ENCODE data around the gene PML. TPM values are rescaled to one million over a fixed set of nuclear protein-coding genes. Genes with fewer than 3 reads are reported as not detected.

Gene PML
- total and polyA plus RNA-seq, 9 of the 15 experiments (the other 6 are each of a cell fraction or from before 2014, with no cell fraction given) = 5.0 to 50.7 (median 10.1) TPM

DNA sequence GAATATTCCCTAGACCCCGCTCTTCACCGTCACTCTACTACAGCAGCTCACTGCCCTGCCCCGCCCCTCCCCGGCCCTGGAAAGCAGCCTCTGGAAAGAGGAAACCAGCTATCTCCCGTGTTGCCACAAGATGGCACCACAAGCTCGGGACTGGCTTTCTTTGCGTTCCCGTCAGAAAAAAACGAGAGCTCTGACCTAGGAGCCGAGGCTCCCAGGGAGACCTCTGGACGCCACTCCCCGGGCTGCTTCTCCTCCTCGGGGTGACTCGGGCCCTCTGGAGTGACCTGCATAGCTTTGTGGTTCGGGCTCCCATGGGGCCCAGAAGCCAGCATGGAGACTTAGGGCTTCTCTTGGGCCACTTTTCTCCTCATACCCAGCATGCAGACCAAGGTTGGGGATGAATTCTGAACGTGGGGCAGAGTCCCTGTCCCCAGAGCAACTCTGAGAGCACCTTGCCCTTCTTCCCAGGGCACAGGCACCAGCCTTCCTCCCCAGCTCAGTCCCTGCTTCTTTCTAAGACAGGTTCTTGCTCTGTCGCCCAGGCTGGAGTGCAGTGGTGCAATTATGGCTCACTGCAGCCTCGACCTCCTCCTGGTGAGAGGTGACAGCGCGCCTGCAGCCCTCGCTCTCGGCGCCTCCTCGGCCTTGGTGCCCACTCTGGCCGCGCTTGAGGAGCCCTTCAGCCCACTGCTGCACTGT lies 21.4 kb upstream of the PML start (continued):
- TF ChIP-seq, protein P1, sequence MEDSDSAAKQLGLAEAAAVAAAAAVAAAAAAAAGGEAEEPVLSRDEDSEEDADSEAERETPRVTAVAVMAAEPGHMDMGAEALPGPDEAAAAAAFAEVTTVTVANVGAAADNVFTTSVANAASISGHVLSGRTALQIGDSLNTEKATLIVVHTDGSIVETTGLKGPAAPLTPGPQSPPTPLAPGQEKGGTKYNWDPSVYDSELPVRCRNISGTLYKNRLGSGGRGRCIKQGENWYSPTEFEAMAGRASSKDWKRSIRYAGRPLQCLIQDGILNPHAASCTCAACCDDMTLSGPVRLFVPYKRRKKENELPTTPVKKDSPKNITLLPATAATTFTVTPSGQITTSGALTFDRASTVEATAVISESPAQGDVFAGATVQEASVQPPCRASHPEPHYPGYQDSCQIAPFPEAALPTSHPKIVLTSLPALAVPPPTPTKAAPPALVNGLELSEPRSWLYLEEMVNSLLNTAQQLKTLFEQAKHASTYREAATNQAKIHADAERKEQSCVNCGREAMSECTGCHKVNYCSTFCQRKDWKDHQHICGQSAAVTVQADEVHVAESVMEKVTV (CRISPR knock-in tag; IDR thresholded peaks at IDR 0.05) = peak; percentile 78
- TF ChIP-seq ZNF507 (tag; conservative IDR thresholded peaks at IDR 0.05) = no peak
- TF ChIP-seq HNRNPH1 (optimal IDR thresholded peaks at IDR 0.05; ENCODE audit: low read depth, low read length) = no peak
- TF ChIP-seq MAZ (CRISPR knock-in tag; conservative IDR thresholded peaks at IDR 0.05 in 1 of 2, IDR thresholded peaks at IDR 0.05 in 1 of 2) = peak; percentile 61 to 69; a peak in 3 of 4 replicates
- peak; percentile 85 for TF ChIP-seq SPI1 (IDR thresholded peaks at IDR 0.05; ENCODE audit: borderline replicate concordance, low read depth, low read length)
- 0 out of 2 replicates have a peak, but pooled peaks have one; percentile 41 for TF ChIP-seq GABPB1 (CRISPR knock-in tag; IDR thresholded peaks at IDR 0.05)
- TF ChIP-seq, protein P2, sequence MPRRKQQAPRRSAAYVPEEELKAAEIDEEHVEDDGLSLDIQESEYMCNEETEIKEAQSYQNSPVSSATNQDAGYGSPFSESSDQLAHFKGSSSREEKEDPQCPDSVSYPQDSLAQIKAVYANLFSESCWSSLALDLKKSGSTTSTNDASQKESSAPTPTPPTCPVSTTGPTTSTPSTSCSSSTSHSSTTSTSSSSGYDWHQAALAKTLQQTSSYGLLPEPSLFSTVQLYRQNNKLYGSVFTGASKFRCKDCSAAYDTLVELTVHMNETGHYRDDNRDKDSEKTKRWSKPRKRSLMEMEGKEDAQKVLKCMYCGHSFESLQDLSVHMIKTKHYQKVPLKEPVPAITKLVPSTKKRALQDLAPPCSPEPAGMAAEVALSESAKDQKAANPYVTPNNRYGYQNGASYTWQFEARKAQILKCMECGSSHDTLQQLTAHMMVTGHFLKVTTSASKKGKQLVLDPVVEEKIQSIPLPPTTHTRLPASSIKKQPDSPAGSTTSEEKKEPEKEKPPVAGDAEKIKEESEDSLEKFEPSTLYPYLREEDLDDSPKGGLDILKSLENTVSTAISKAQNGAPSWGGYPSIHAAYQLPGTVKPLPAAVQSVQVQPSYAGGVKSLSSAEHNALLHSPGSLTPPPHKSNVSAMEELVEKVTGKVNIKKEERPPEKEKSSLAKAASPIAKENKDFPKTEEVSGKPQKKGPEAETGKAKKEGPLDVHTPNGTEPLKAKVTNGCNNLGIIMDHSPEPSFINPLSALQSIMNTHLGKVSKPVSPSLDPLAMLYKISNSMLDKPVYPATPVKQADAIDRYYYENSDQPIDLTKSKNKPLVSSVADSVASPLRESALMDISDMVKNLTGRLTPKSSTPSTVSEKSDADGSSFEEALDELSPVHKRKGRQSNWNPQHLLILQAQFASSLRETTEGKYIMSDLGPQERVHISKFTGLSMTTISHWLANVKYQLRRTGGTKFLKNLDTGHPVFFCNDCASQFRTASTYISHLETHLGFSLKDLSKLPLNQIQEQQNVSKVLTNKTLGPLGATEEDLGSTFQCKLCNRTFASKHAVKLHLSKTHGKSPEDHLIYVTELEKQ (CRISPR knock-in tag; IDR thresholded peaks at IDR 0.05) = no peak
- peak; percentile 45; the same call in 1 of the 2 replicates for TF ChIP-seq JUND (IDR thresholded peaks at IDR 0.05; ENCODE audit: borderline replicate concordance, low read depth, low read length)
- TF ChIP-seq JUND (tag; IDR thresholded peaks at IDR 0.05; ENCODE audit: borderline replicate concordance, low read depth, low read length) = no peak
- peak; percentile 24; the same call in 1 of the 2 replicates for TF ChIP-seq L3MBTL2 (IDR thresholded peaks at IDR 0.05)
- TF ChIP-seq NFXL1 (CRISPR knock-in tag; IDR thresholded peaks at IDR 0.05) = no peak
- TF ChIP-seq CTBP1 (IDR thresholded peaks at IDR 0.05; ENCODE audit: borderline replicate concordance) = no peak; the same call in 1 of the 2 replicates
- TF ChIP-seq, protein P3, sequence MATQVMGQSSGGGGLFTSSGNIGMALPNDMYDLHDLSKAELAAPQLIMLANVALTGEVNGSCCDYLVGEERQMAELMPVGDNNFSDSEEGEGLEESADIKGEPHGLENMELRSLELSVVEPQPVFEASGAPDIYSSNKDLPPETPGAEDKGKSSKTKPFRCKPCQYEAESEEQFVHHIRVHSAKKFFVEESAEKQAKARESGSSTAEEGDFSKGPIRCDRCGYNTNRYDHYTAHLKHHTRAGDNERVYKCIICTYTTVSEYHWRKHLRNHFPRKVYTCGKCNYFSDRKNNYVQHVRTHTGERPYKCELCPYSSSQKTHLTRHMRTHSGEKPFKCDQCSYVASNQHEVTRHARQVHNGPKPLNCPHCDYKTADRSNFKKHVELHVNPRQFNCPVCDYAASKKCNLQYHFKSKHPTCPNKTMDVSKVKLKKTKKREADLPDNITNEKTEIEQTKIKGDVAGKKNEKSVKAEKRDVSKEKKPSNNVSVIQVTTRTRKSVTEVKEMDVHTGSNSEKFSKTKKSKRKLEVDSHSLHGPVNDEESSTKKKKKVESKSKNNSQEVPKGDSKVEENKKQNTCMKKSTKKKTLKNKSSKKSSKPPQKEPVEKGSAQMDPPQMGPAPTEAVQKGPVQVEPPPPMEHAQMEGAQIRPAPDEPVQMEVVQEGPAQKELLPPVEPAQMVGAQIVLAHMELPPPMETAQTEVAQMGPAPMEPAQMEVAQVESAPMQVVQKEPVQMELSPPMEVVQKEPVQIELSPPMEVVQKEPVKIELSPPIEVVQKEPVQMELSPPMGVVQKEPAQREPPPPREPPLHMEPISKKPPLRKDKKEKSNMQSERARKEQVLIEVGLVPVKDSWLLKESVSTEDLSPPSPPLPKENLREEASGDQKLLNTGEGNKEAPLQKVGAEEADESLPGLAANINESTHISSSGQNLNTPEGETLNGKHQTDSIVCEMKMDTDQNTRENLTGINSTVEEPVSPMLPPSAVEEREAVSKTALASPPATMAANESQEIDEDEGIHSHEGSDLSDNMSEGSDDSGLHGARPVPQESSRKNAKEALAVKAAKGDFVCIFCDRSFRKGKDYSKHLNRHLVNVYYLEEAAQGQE (IDR thresholded peaks at IDR 0.05; ENCODE audit: borderline replicate concordance) = peak; percentile 79; the same call in 1 of the 2 replicates
- TF ChIP-seq, protein P3 (CRISPR knock-in tag; IDR thresholded peaks at IDR 0.05; ENCODE audit: low read depth) = no peak

Data from K562 (cell line).